Panc1 (cell line): ENCODE data around the gene DENND6A. TPM values are rescaled to one million over a fixed set of nuclear protein-coding genes. Genes with fewer than 3 reads are reported as not detected.

Experiments used
- ATAC-seq: fragments of 200-7000 bp; cut with Tn5 transposase; 2 replicates; pipeline ENCODE4 v1.9.1; 2020; ENCODE audit warnings: mild to moderate bottlenecking, moderate library complexity
- BruUV-seq: library from RNA; stranded (reverse); fragments of 400-500 nt; replicated peaks from 2 replicates; lab custom pipeline; 2021; lab: Mats Ljungman, UMichigan
- CTCF ChIA-PET: fragments of 300-600 bp; sonication (Branson Sonifier 250); formaldehyde crosslinking; loops from one replicate; lab custom pipeline; 2022; ENCODE audit warnings: antibody characterized with exemption; lab: Charles Lee
- POLR2A ChIA-PET: fragments of 300-600 bp; sonication (Branson Sonifier 250); formaldehyde crosslinking; loops from one replicate; lab custom pipeline; 2022; ENCODE audit warnings: antibody characterized with exemption; lab: Charles Lee
- DNase-seq: peaks from one replicate; pipeline ENCODE4 v3.0.0-alpha.2; 2010; ENCODE audit warnings: low read depth, low spot score
- H3K27ac ChIP-seq: 2 replicates; pipeline ENCODE4 v1.5.1; 2011; ENCODE audit warnings: mild to moderate bottlenecking, low read length, inconsistent platforms
- H3K27me3 ChIP-seq: fragments of 200-500 bp; sonication (Bioruptor generic); 2 replicates; pipeline ENCODE4 v1.6.0; 2014; ENCODE audit warnings: low read length, inconsistent platforms; ENCODE audit not compliant: control insufficient read depth, insufficient read depth
- H3K36me3 ChIP-seq: fragments of 200-500 bp; sonication (Bioruptor generic); 2 replicates; pipeline ENCODE4 v1.5.1; 2014; ENCODE audit warnings: inconsistent platforms, mild to moderate bottlenecking, low read length, moderate library complexity; ENCODE audit not compliant: control insufficient read depth, insufficient read depth
- H3K4me1 ChIP-seq: 2 replicates; pipeline ENCODE4 v1.5.1; 2011; ENCODE audit warnings: inconsistent platforms, mild to moderate bottlenecking, low read length, moderate library complexity; ENCODE audit not compliant: control insufficient read depth, insufficient read depth
- H3K4me3 ChIP-seq, 2 experiments: 2 replicates each; pipeline ENCODE4 v1.5.1; 2011 to 2012; ENCODE audit warnings: low read depth in 2 of 2, low read length in 2 of 2, mild to moderate bottlenecking in 2 of 2, inconsistent platforms in 1 of 2, moderate library complexity in 1 of 2
- H3K9me3 ChIP-seq: fragments of 200-500 bp; sonication (Bioruptor generic); 2 replicates; pipeline ENCODE4 v1.5.1; 2014; ENCODE audit warnings: low read depth, mild to moderate bottlenecking, inconsistent platforms, low read length, moderate library complexity; ENCODE audit not compliant: control insufficient read depth, insufficient read depth
- CTCF ChIP-seq: fragments of 450-650 bp; IDR thresholded peaks from 2 replicates; pipeline ENCODE4 v1.5.1; 2017; ENCODE audit warnings: mild to moderate bottlenecking
- POLR2AphosphoS5 ChIP-seq: IDR thresholded peaks from 2 replicates; pipeline ENCODE4 v1.6.1; 2012; ENCODE audit warnings: mild to moderate bottlenecking, low read depth, low read length, moderate library complexity
- SIN3A ChIP-seq: IDR thresholded peaks from 2 replicates; pipeline ENCODE4 v1.6.1; 2012; ENCODE audit warnings: low read depth, mild to moderate bottlenecking, low read length, moderate library complexity, borderline replicate concordance; ENCODE audit not compliant: insufficient read depth
- TCF7L2 ChIP-seq: IDR thresholded peaks from 2 replicates; pipeline ENCODE4 v1.6.1; 2011; ENCODE audit warnings: mild to moderate bottlenecking, low read depth, low read length, inconsistent platforms
- in situ Hi-C: cut with HindIII; loops from 2 replicates; pipeline ENCODE4 v1.10.0; 2016; ENCODE audit warnings: low sequenced_read_pairs, low pct_unique_long_range_greater_than_20kb
- intact Hi-C: fragments of 100-400 bp; cut with micrococcal nuclease; formaldehyde crosslinking; loops from one replicate; pipeline ENCODE4 v1.10.0; 2022; ENCODE audit not compliant: unreplicated experiment
- total RNA-seq: library from RNA; stranded (reverse); gene quantifications from one replicate; pipeline ENCODE4 v1.2.1, GENCODE V29; 2021; ENCODE audit not compliant: unreplicated experiment
- TF ChIP-seq, protein P1 (sequence below), 2 experiments: IDR thresholded peaks; 2 replicates each; pipeline ENCODE4 v1.6.1; 2011 to 2012; ENCODE audit warnings: low read depth in 2 of 2, control low read depth in 1 of 2, low read length in 1 of 2, mild to moderate bottlenecking in 1 of 2, moderate library complexity in 1 of 2; ENCODE audit not compliant: insufficient read depth in 1 of 2

The DENND6A gene
- total RNA-seq, 1 experiment from 2014 or later = 18.1 TPM

DNA sequence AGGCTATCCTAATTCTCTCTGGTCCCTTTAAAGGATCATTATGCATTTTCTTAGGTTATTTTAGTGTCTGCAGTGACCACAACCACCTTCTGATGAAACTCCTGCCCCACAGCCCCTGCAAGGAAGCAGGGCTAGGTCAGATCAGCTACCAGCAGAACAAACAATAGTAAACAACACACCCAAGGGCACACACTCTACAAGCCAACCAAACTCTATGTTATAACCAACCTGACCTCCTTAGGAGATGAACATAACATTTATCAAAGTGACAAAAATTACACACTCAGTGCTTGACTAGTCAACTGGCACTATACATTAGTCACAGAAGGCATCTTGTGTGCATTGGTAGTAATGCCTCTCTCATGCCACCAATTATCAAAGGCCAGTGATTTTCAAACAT lies 17.3 kb downstream of the DENND6A start:
- DNase-seq (no peak), ATAC-seq (0 out of 2 replicates have a peak, but pooled peaks have one; percentile 26)
- H3K27me3 ChIP-seq = no peaks in the 10 kb centered on the region
- in situ Hi-C loops = no loop called here
- no TSS peak for BruUV-seq
- ChIA-PET CTCF (no interaction called here), POLR2A (no interaction called here)
- H3K4me1 ChIP-seq = no peaks in the 10 kb centered on the region
- no peaks in the 10 kb centered on the region for H3K9me3 ChIP-seq
- H3K27ac ChIP-seq = no peak overlapping the region
- intact Hi-C loops = no loop called here
- no peak overlapping the region for H3K4me3 ChIP-seq
- no peaks in the 10 kb centered on the region; the same call in 1 of the 2 replicates for H3K36me3 ChIP-seq
- no peak for TF ChIP-seq SIN3A
- no peak for TF ChIP-seq TCF7L2
- no peak for TF ChIP-seq CTCF
- no peak for TF ChIP-seq POLR2AphosphoS5
- TF ChIP-seq, protein P1, sequence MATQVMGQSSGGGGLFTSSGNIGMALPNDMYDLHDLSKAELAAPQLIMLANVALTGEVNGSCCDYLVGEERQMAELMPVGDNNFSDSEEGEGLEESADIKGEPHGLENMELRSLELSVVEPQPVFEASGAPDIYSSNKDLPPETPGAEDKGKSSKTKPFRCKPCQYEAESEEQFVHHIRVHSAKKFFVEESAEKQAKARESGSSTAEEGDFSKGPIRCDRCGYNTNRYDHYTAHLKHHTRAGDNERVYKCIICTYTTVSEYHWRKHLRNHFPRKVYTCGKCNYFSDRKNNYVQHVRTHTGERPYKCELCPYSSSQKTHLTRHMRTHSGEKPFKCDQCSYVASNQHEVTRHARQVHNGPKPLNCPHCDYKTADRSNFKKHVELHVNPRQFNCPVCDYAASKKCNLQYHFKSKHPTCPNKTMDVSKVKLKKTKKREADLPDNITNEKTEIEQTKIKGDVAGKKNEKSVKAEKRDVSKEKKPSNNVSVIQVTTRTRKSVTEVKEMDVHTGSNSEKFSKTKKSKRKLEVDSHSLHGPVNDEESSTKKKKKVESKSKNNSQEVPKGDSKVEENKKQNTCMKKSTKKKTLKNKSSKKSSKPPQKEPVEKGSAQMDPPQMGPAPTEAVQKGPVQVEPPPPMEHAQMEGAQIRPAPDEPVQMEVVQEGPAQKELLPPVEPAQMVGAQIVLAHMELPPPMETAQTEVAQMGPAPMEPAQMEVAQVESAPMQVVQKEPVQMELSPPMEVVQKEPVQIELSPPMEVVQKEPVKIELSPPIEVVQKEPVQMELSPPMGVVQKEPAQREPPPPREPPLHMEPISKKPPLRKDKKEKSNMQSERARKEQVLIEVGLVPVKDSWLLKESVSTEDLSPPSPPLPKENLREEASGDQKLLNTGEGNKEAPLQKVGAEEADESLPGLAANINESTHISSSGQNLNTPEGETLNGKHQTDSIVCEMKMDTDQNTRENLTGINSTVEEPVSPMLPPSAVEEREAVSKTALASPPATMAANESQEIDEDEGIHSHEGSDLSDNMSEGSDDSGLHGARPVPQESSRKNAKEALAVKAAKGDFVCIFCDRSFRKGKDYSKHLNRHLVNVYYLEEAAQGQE (IDR thresholded peaks at IDR 0.05; ENCODE audit: insufficient read depth in 1 of 2, low read depth in 2 of 2, low read length in 1 of 2) = no peak

DNA sequence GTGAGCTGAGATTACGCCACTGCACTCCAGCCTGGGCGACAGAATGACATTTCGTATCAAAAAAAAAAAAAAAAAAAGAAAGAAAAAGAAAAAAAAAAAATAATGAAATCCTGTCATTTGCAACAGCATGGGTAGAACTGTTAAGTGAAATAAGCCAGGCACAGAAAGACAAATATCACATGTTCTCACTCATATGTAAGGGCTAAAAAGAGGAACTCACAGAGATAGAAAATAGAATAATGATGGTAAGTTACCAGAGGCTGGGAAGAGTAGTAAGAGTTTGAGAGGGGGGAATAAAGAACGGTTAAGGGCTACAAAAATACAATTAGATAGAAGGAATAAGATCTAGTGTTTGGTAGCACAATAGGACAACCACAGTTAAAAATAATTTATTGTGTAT lies 19.7 kb downstream of the DENND6A start:
- TF ChIP-seq, protein P1 (IDR thresholded peaks at IDR 0.05; ENCODE audit: insufficient read depth in 1 of 2, low read depth in 2 of 2, low read length in 1 of 2) = no peak
- TF ChIP-seq SIN3A (no peak), POLR2AphosphoS5 (no peak), CTCF (no peak), TCF7L2 (no peak)
- Histone ChIP-seq H3K27ac (no peak overlapping the region), H3K36me3 (no peaks in the 10 kb centered on the region; the same call in 1 of the 2 replicates), H3K27me3 (no peaks in the 10 kb centered on the region), H3K9me3 (no peaks in the 10 kb centered on the region), H3K4me3 (no peak overlapping the region), H3K4me1 (no peaks in the 10 kb centered on the region)
- ChIA-PET CTCF (no interaction called here), POLR2A (no interaction called here)
- no TSS peak for BruUV-seq
- intact Hi-C loops = no loop called here
- ATAC-seq (no peak), DNase-seq (no peak)
- in situ Hi-C loops = no loop called here
